AG09309 (cell line): ENCODE measurements around the gene NUDT5.
"Not testable (repeated sequence)": the region's sequence is repeated elsewhere in the genome, so short reads cannot be mapped to it uniquely, and the experiment has no call there.

Experiments
- DNase-seq: peaks from one replicate; pipeline ENCODE4 v3.0.0-alpha.2; 2010; ENCODE audit warnings: low read depth
- H3K4me3 ChIP-seq: 2 replicates; pipeline ENCODE4 v1.5.1; 2011; ENCODE audit warnings: mild to moderate bottlenecking, low read depth, low read length, moderate library complexity; ENCODE audit not compliant: control insufficient read depth
- CTCF ChIP-seq: IDR thresholded peaks from 2 replicates; pipeline ENCODE4 v1.5.1; 2011; ENCODE audit warnings: mild to moderate bottlenecking, low read depth, low read length, inconsistent platforms; ENCODE audit not compliant: insufficient read depth, control insufficient read depth; ENCODE audit errors: missing control alignments

Gene NUDT5

GRCh38 chr10:12186323-12186722 is 9.4 kb downstream of the NUDT5 start:
- TF ChIP-seq CTCF = no peak
- DNase-seq = no peak
- no peak overlapping the region for H3K4me3 ChIP-seq

GRCh38 chr10:12184165-12184564 is 11.5 kb downstream of the NUDT5 start:
- no peak for DNase-seq
- no peak for TF ChIP-seq CTCF
- H3K4me3 ChIP-seq = no peak overlapping the region

GRCh38 chr10:12181065-12181775 is 14.5 kb downstream of the NUDT5 start:
- no peak for DNase-seq
- no peak for TF ChIP-seq CTCF
- H3K4me3 ChIP-seq = no peak overlapping the region

- DNase-seq = no peak
- no peak for TF ChIP-seq CTCF
- H3K4me3 ChIP-seq = no peak overlapping the region
These were observed 15.3 kb downstream of the NUDT5 start for GRCh38 chr10:12180221-12180974.

- H3K4me3 ChIP-seq = no peak overlapping the region
- TF ChIP-seq CTCF = no peak
- no peak for DNase-seq
These were observed 16.0 kb downstream of the NUDT5 start for GRCh38 chr10:12179606-12180170.

GRCh38 chr10:12177642-12178041 is 18.0 kb downstream of the NUDT5 start:
- no peak overlapping the region for H3K4me3 ChIP-seq
- DNase-seq = no peak
- no peak for TF ChIP-seq CTCF

- DNase-seq, H3K4me3 ChIP-seq: not testable (repeated sequence)
These were observed 24.2 kb downstream of the NUDT5 start for GRCh38 chr10:12171512-12171911.
